GM23338 (cell line): ENCODE data around the gene BAD. TPM values are rescaled to one million over a fixed set of nuclear protein-coding genes. Genes with fewer than 3 reads are reported as not detected.

ENCODE experiments used
- ATAC-seq: fragments of 200-7000 bp; cut with Tn5 transposase; 3 replicates; pipeline ENCODE4 v1.9.1; 2020
- DNase-seq: peaks from one replicate; pipeline ENCODE4 v3.0.0-alpha.2; 2015; ENCODE audit warnings: low spot score
- H2AFZ ChIP-seq: fragments of 200-600 bp; sonication (generic); 2 replicates; pipeline ENCODE4 v1.8.0; 2016; ENCODE audit warnings: antibody characterized with exemption, mild to moderate bottlenecking, moderate library complexity
- H3F3A ChIP-seq: fragments of 200-600 bp; sonication (generic); replicated peaks from 2 replicates; pipeline ENCODE4 v1.8.0; 2017; ENCODE audit warnings: antibody characterized with exemption, mixed run types, low read depth
- H3K27ac ChIP-seq: fragments of 200-600 bp; sonication (generic); 2 replicates; pipeline ENCODE4 v1.6.1; 2016; ENCODE audit warnings: low read depth
- H3K27me3 ChIP-seq: fragments of 200-600 bp; sonication (generic); 2 replicates; pipeline ENCODE4 v1.8.0; 2016; ENCODE audit warnings: mild to moderate bottlenecking, mixed run types, moderate library complexity; ENCODE audit not compliant: insufficient read depth
- H3K36me3 ChIP-seq: fragments of 200-600 bp; sonication (generic); 2 replicates; pipeline ENCODE4 v1.8.0; 2016; ENCODE audit warnings: mild to moderate bottlenecking; ENCODE audit not compliant: insufficient read depth
- H3K4me1 ChIP-seq: fragments of 200-600 bp; sonication (generic); 2 replicates; pipeline ENCODE4 v1.8.0; 2016; ENCODE audit warnings: mild to moderate bottlenecking, moderate library complexity; ENCODE audit not compliant: insufficient read depth
- H3K4me2 ChIP-seq: fragments of 200-600 bp; sonication (generic); 2 replicates; pipeline ENCODE4 v1.7.1; 2017; ENCODE audit warnings: mixed run types
- H3K4me3 ChIP-seq: fragments of 200-600 bp; sonication (generic); 2 replicates; pipeline ENCODE4 v1.6.1; 2016; ENCODE audit warnings: mixed run types
- H3K79me2 ChIP-seq: fragments of 200-600 bp; sonication (generic); replicated peaks from 2 replicates; pipeline ENCODE4 v1.8.0; 2017; ENCODE audit warnings: mild to moderate bottlenecking; ENCODE audit not compliant: insufficient read depth
- H3K9me2 ChIP-seq: fragments of 200-600 bp; sonication (generic); 2 replicates; pipeline ENCODE4 v1.8.0; 2017; ENCODE audit not compliant: insufficient read depth
- H4K20me1 ChIP-seq: fragments of 200-600 bp; sonication (generic); replicated peaks from 2 replicates; pipeline ENCODE4 v1.8.0; 2017; ENCODE audit warnings: mild to moderate bottlenecking; ENCODE audit not compliant: insufficient read depth
- H3K27ac Mint-ChIP-seq: 2 replicates; pipeline ENCODE4 v1.8.0; 2020; ENCODE audit warnings: inconsistent platforms, mild to moderate bottlenecking, moderate library complexity, mixed read lengths
- H3K27me3 Mint-ChIP-seq: 3 replicates; pipeline ENCODE4 v1.8.0; 2022; ENCODE audit warnings: low read depth, mild to moderate bottlenecking, moderate library complexity, mixed read lengths, inconsistent platforms; ENCODE audit not compliant: insufficient read depth, poor library complexity
- H3K36me3 Mint-ChIP-seq: 3 replicates; pipeline ENCODE4 v1.8.0; 2021; ENCODE audit warnings: low read depth, mild to moderate bottlenecking, inconsistent platforms, moderate library complexity, mixed read lengths
- H3K4me1 Mint-ChIP-seq: 3 replicates; pipeline ENCODE4 v1.8.0; 2020; ENCODE audit warnings: mild to moderate bottlenecking, inconsistent platforms, mixed read lengths
- H3K4me3 Mint-ChIP-seq: 3 replicates; pipeline ENCODE4 v1.8.0; 2021; ENCODE audit warnings: moderate library complexity, mild to moderate bottlenecking, inconsistent platforms, mixed read lengths
- H3K9me3 Mint-ChIP-seq: 3 replicates; pipeline ENCODE4 v1.8.0; 2020; ENCODE audit warnings: moderate library complexity, mild to moderate bottlenecking, inconsistent platforms, mixed read lengths
- CREB1 ChIP-seq: fragments of 250-450 bp; sonication (Bioruptor Pico); IDR thresholded peaks from 2 replicates; pipeline ENCODE4 v1.5.0; 2020; ENCODE audit warnings: low read depth, mild to moderate bottlenecking, moderate library complexity
- CTCF ChIP-seq, 2 experiments: fragments of 200-600 bp in 1 of 2; sonication (generic) in 1 of 2; conservative IDR thresholded peaks; 2 replicates each; pipeline versions ENCODE4 v1.5.1 to v1.6.1; 2016 to 2017; ENCODE audit warnings: antibody characterized with exemption in 2 of 2, low read depth in 2 of 2, mild to moderate bottlenecking in 2 of 2, moderate library complexity in 1 of 2
- ETS1 ChIP-seq: IDR thresholded peaks from 2 replicates; pipeline ENCODE4 v1.6.1; 2016; ENCODE audit warnings: antibody characterized with exemption
- EZH2 ChIP-seq: fragments of 200-600 bp; sonication (generic); IDR thresholded peaks from one replicate; pipeline ENCODE4 v1.8.0; 2017; ENCODE audit warnings: antibody characterized with exemption, mild to moderate bottlenecking, low read depth; ENCODE audit not compliant: unreplicated experiment
- EZH2phosphoT487 ChIP-seq: fragments of 200-600 bp; sonication (generic); IDR thresholded peaks from one replicate; pipeline ENCODE4 v1.8.1; 2018; ENCODE audit warnings: antibody characterized with exemption; ENCODE audit not compliant: unreplicated experiment
- JUNB ChIP-seq: IDR thresholded peaks from one replicate; pipeline ENCODE4 v1.6.1; 2016; ENCODE audit warnings: antibody characterized with exemption; ENCODE audit not compliant: unreplicated experiment
- NANOG ChIP-seq: IDR thresholded peaks from 2 replicates; pipeline ENCODE4 v1.6.1; 2016; ENCODE audit warnings: antibody characterized with exemption, borderline replicate concordance
- POLR2AphosphoS5 ChIP-seq: IDR thresholded peaks from 2 replicates; pipeline ENCODE4 v1.6.1; 2016; ENCODE audit warnings: antibody characterized with exemption, low read depth
- STAT1 ChIP-seq: IDR thresholded peaks from one replicate; pipeline ENCODE4 v1.6.1; 2016; ENCODE audit warnings: antibody characterized with exemption; ENCODE audit not compliant: unreplicated experiment
- ZNF114 ChIP-seq: fragments of 250-450 bp; sonication (Bioruptor Pico); IDR thresholded peaks from 2 replicates; pipeline ENCODE4 v1.5.0; 2020; ENCODE audit warnings: mild to moderate bottlenecking, moderate library complexity
- ZNF331 ChIP-seq: fragments of 250-450 bp; sonication (Bioruptor Pico); IDR thresholded peaks from 2 replicates; pipeline ENCODE4 v1.5.0; 2020; ENCODE audit warnings: low read depth, mild to moderate bottlenecking, moderate library complexity
- polyA plus RNA-seq: library from polyadenylated mRNA; unstranded; fragments of >200 nt; fragmentation: Nextera tagmentation; extraction: Ambion mirVana; gene quantifications from 2 replicates; pipeline ENCODE4 v1.2.1, GENCODE V29; 2016
- total RNA-seq: library from RNA; depleted of rRNA; stranded (reverse); fragments of >200 nt; shearing (Covaris generic); gene quantifications from 2 replicates; pipeline ENCODE4 v1.2.3, GENCODE V29; 2014
- TF ChIP-seq, protein P1 (sequence below): IDR thresholded peaks from one replicate; pipeline ENCODE4 v1.6.1; 2018; ENCODE audit warnings: antibody characterized with exemption; ENCODE audit not compliant: unreplicated experiment

Gene BAD
- total and polyA plus RNA-seq, 2 experiments from 2014 or later, result 46.3 to 46.4 TPM

DNA sequence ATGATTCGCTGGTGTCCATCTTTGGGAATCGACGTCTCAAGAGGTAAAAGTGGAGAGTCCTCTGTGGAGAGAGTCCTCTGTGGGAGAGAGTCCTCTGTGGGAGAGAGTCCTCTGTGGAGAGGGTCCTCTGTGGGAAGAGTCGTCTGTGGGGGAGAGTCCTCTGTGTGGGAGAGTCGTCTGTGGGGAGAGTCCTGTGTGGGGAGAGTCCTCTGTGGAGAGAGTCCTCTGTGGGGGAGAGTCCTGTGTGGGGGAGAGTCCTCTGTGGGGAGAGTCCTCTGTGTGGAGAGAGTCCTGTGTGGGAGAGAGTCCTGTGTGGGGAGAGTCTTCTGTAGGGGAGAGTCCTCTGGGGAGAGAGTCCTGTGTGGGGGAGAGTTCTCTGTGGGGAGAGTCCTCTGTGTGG lies 36.6 kb upstream of the BAD start:
- Mint-ChIP-seq H3K36me3 (peaks cover 38% of the 10 kb centered on the region), H3K4me1 (peaks cover 27% of the 10 kb centered on the region), H3K27me3 (peaks cover 21% of the 10 kb centered on the region), H3K4me3 (no peak overlapping the region; the same call in 2 of the 3 replicates), H3K27ac (no peak overlapping the region), H3K9me3 (no peaks in the 10 kb centered on the region; the same call in 1 of the 3 replicates)
- Histone ChIP-seq H3F3A (0 out of 2 replicates have a peak, but pooled peaks cover 8% of the 10 kb centered on the region), H3K79me2 (peaks cover 16% of the 10 kb centered on the region), H4K20me1 (no peaks in the 10 kb centered on the region; the same call in 1 of the 2 replicates), H3K4me3 (no peak overlapping the region), H3K27ac (no peak overlapping the region), H3K36me3 (peaks cover 3% of the 10 kb centered on the region; the same call in 1 of the 2 replicates), H3K4me1 (peaks cover 17% of the 10 kb centered on the region), H3K4me2 (no peak overlapping the region), H3K9me2 (no peaks in the 10 kb centered on the region), H3K27me3 (no peaks in the 10 kb centered on the region), H2AFZ (no peak overlapping the region)
- DNase-seq (no peak), ATAC-seq (no peak)
- no peak for TF ChIP-seq NANOG
- no peak for TF ChIP-seq CREB1 (CRISPR knock-in tag)
- TF ChIP-seq JUNB, result no peak
- no peak for TF ChIP-seq ETS1
- no peak for TF ChIP-seq EZH2phosphoT487
- TF ChIP-seq POLR2AphosphoS5, result no peak
- TF ChIP-seq CTCF (conservative IDR thresholded peaks at IDR 0.05; ENCODE audit: low read depth in 2 of 2), result no peak
- TF ChIP-seq ZNF114, result no peak

DNA sequence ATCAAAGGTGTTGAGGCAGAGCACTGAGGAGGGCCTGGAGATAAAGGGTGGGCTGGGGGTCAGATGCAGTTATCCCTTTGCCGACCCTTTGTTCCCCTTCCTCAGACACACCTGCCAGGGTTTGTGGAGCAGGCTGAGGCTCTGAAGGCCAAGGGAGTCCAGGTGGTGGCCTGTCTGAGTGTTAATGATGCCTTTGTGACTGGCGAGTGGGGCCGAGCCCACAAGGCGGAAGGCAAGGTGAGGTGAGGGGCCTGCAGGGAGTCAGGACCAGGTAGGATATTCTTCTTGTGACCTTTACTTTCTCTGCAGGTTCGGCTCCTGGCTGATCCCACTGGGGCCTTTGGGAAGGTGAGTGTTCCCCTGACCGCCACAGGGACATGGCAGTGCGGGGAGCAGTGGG lies 36.1 kb upstream of the BAD start:
- H3K36me3 ChIP-seq, result peaks cover 3% of the 10 kb centered on the region; the same call in 1 of the 2 replicates
- H3K4me3 Mint-ChIP-seq, result peak overlapping the region; percentile 98; the same call in 2 of the 3 replicates
- no peak overlapping the region for H3K4me3 ChIP-seq
- no peaks in the 10 kb centered on the region for H3K9me2 ChIP-seq
- H3K27ac Mint-ChIP-seq, result no peak overlapping the region
- peaks cover 17% of the 10 kb centered on the region for H3K4me1 ChIP-seq
- H3K27me3 Mint-ChIP-seq, result peaks cover 21% of the 10 kb centered on the region
- H3K4me2 ChIP-seq, result no peak overlapping the region
- H3K36me3 Mint-ChIP-seq, result peaks cover 38% of the 10 kb centered on the region
- TF ChIP-seq ZNF114 (no peak), ZNF331 (CRISPR knock-in tag) (no peak), EZH2phosphoT487 (no peak), CREB1 (CRISPR knock-in tag) (no peak), CTCF (conservative IDR thresholded peaks at IDR 0.05; ENCODE audit: low read depth in 2 of 2) (no peak), STAT1 (no peak), EZH2 (no peak), ETS1 (no peak), NANOG (no peak)
- TF ChIP-seq, protein P1, sequence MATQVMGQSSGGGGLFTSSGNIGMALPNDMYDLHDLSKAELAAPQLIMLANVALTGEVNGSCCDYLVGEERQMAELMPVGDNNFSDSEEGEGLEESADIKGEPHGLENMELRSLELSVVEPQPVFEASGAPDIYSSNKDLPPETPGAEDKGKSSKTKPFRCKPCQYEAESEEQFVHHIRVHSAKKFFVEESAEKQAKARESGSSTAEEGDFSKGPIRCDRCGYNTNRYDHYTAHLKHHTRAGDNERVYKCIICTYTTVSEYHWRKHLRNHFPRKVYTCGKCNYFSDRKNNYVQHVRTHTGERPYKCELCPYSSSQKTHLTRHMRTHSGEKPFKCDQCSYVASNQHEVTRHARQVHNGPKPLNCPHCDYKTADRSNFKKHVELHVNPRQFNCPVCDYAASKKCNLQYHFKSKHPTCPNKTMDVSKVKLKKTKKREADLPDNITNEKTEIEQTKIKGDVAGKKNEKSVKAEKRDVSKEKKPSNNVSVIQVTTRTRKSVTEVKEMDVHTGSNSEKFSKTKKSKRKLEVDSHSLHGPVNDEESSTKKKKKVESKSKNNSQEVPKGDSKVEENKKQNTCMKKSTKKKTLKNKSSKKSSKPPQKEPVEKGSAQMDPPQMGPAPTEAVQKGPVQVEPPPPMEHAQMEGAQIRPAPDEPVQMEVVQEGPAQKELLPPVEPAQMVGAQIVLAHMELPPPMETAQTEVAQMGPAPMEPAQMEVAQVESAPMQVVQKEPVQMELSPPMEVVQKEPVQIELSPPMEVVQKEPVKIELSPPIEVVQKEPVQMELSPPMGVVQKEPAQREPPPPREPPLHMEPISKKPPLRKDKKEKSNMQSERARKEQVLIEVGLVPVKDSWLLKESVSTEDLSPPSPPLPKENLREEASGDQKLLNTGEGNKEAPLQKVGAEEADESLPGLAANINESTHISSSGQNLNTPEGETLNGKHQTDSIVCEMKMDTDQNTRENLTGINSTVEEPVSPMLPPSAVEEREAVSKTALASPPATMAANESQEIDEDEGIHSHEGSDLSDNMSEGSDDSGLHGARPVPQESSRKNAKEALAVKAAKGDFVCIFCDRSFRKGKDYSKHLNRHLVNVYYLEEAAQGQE, result no peak
- peaks cover 27% of the 10 kb centered on the region for H3K4me1 Mint-ChIP-seq
- H2AFZ ChIP-seq, result no peak overlapping the region
- no peak for ATAC-seq
- H3F3A ChIP-seq, result 0 out of 2 replicates have a peak, but pooled peaks cover 8% of the 10 kb centered on the region
- no peak overlapping the region for H3K27ac ChIP-seq
- DNase-seq, result no peak
- peaks cover 16% of the 10 kb centered on the region for H3K79me2 ChIP-seq
- no peaks in the 10 kb centered on the region; the same call in 1 of the 3 replicates for H3K9me3 Mint-ChIP-seq
- no peaks in the 10 kb centered on the region for H3K27me3 ChIP-seq
- H4K20me1 ChIP-seq, result no peaks in the 10 kb centered on the region; the same call in 1 of the 2 replicates
